Vagina (tissue), 2 donors: ENCODE data around the gene ZBTB38.

ENCODE experiments used
- CTCF ChIP-seq, 3 experiments: fragments of 450-650 bp in 2 of 3; fragments of 200-600 bp in 1 of 3; sonication (generic) in 1 of 3; IDR thresholded peaks; one replicate each; pipeline ENCODE4 v1.5.1; 2017 to 2019; ENCODE audit warnings: antibody characterized with exemption in 3 of 3, mild to moderate bottlenecking in 2 of 3, moderate library complexity in 2 of 3
- POLR2A ChIP-seq, 2 donors: fragments of 450-650 bp; IDR thresholded peaks; one replicate each; pipeline ENCODE4 v1.6.1; 2017; ENCODE audit warnings: antibody characterized with exemption in 2 of 2, mild to moderate bottlenecking in 2 of 2, moderate library complexity in 2 of 2
- POLR2AphosphoS5 ChIP-seq, 2 donors: sonication (generic); formaldehyde crosslinking; IDR thresholded peaks; one replicate each; pipeline ENCODE4 v1.9.0; 2017; ENCODE audit warnings: antibody characterized with exemption in 2 of 2, mild to moderate bottlenecking in 2 of 2, low read depth in 1 of 2; ENCODE audit not compliant: insufficient read depth in 1 of 2

- TF ChIP-seq CTCF (IDR thresholded peaks at IDR 0.05) = no peak
- no peak for TF ChIP-seq POLR2A (IDR thresholded peaks at IDR 0.05)
- no peak for TF ChIP-seq POLR2AphosphoS5 (IDR thresholded peaks at IDR 0.05; ENCODE audit: insufficient read depth in 1 of 2, low read depth in 1 of 2)
Measured at GRCh38 chr3:141400073-141400971, 32.0 kb downstream of the ZBTB38 start.
